HG03064 (cell line): Measurements from ENCODE around the gene FOXA2.

Experiments used
- ATAC-seq: cut with Tn5 transposase; IDR thresholded peaks from one replicate; pipeline ENCODE4 v1.9.1; 2021; ENCODE audit warnings: low read depth; ENCODE audit not compliant: unreplicated experiment

FOXA2 gene

DNA sequence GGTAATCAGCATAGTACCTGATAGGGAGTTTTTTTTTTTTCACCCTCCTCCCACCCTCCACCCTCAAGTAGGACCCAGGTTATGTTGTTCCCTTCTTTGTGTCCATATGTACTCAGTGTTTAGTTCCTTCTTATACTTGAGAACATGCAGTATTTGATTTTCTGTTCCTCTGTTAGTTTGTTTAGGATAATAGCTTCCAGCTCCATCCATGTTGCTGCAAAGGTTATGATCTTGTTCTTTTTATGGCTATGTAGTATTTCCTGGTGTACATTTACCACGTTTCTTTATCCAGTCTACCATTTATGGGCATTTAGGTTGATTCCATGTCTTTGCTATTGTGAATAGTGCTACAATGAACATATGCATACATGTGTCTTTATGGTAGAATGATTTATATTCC is 41.9 kb downstream of the FOXA2 start:
- no peak for ATAC-seq

DNA sequence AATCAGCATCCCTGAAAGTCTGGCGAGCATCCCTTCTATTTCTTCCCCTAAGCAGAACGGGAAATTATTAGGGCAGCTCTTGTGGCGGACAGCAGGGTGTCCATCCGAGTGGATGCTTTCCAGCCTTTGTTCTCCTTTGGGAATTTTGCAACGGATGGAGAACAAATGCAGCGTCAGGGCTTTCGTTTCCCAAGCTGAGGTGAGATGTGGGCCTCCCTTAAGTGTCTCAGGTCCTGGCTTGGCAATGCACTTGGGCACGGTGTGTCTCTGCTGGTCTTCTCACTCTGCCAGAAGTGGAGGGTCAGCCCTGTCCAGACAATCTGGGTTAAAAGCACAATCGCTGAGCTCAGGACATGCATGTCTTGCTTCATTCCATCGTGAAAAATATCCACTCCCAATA is 43.5 kb downstream of the FOXA2 start:
- no peak for ATAC-seq

DNA sequence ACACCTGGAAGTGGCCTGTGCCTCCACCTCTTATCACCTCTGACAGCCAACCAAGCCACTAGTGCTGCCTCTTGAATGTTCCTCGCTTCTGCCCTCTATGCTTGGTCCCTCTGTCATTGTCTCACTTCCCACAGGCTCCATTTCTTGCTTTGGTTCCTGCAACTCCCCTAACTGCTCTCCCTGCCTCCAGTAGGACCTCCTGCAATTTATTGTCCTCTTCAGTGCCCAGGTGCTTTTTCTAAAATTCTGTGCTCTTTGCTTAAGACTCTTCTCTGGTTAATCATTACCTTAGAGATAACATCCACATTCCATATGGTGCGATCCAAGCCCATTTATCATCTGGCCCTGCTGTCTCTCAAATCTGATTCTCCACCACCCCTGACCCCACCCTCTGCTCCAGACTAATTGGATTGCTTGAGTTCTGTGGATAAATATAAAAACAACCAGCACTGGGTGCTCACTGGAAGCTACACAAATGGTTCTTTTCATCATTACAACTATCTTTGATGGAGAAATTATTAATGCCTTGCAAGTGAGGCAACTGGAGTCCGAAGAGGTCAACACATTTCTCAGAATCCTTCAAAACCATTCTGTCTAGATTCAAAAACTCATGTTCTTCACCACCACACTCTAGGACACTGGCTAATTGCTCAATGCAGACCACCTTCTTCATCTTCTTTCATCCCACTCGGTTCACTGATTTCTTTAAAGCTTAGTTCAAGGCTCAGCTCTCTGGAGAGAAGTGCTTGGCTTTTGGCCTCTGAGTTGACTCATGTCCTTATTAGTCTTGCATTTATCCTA is 47.2 kb downstream of the FOXA2 start:
- ATAC-seq = no peak

DNA sequence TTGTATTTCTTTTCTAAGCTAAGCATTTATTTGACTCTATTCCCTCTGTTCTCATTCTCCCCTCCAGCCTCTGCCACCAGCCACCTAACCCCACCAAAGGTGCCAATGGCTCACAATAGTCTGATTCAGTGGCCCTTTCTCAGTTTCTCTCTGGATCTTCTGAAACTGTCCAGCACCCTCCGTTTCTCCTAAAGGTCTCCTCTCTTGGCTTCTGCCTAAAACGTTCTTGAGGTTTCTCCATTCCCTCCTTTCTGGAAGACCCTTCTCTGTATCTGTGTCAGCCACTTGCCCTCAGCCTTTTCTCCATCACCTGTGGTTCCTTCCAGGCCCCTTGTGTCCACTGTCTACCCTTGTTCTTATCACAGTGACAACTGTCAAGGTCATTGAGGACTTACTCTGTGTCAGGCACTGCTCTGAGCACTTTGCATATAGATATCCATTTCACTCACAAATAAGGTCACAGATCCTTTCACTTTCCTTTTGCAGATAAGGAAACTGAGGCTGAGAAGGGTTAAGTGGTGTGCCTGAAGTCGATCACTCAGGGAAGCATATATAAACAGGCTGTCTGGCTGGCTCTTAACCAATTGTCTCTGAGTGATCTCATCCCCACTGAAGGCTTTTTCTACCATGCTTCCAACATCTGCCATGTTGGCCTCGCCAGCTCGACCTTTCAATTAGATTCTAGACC is 48.1 kb downstream of the FOXA2 start:
- no peak for ATAC-seq

DNA sequence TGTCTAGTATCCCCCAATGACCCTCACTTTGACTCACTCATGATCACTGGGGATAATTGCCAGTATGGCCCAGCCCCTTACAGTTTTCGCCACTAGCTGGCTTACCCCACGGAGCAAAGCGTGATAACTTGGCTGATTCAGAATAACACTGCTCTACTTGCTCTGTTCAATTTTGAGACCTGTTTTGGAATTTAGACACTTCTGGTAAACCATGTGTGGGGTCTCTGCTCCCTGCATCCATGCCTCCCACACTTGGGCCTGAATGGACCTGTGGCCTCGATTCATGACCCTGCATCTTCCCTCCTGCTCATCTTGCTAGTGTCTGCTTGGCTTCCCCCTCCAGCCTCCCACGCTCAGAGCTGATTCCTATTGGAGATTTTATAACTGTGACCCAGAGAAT is 48.9 kb downstream of the FOXA2 start:
- no peak for ATAC-seq

DNA sequence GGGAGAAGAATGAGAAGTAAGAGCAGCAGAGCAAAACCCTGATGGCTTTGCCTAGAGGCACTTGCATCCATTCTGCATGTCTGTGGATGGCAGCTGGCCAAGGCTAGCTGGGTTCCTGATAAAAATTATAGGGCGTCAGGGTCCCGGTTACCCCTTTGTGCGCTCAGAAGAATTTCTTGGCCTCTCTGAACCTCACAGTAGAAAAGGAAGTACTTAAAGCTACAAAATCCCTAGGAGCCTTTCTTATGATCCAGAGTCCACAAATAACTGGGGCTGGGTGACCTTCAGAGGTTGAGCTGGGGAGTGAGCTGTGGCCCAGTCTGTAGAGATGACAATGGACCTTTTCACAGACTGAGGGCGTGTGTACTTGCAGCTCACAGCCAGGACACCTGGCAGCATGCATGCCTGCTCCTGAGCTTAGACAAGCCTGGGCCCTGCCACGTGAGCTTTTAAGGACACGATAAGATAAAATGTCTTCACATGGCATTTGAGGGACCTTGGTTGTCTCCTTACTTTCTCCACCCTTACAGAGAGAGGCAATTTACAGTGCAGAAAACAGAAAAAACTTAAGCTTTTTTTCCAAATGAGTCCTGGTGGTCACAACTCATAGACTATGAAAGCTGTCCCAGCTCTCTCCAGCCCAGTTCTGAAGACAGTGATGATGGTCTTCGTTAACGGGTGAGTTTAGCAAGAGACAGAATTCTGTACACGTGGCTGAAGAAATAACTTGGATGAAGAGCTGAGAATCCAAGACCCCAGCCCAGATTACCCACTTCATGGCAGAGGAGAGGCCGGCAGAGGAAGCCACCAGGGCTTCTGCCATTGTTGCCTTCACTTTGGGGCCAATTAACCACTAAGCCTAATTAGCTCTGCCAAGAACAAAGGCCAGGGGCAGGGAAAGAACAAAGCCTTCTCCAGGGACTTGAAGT is 50.3 kb downstream of the FOXA2 start:
- ATAC-seq = no peak

DNA sequence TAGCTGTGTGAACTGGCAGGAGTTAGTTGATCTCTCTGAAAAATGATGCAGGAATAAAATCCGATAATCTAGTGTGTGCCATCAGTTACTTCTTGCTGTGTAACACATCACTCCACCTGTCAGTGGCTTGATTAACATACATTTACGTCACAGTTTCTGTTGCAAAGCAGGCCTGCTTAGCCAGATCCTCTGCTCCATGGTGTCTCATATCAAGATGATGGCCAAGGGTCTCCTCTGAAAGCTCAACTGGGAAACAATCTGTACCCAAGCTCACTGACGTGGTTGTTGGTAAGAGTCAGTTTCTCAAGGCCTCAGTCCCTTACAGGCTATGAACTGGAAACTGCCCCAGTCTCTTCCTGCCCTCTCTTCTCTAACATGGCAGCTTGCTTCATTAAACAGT is 51.8 kb downstream of the FOXA2 start:
- ATAC-seq = no peak

DNA sequence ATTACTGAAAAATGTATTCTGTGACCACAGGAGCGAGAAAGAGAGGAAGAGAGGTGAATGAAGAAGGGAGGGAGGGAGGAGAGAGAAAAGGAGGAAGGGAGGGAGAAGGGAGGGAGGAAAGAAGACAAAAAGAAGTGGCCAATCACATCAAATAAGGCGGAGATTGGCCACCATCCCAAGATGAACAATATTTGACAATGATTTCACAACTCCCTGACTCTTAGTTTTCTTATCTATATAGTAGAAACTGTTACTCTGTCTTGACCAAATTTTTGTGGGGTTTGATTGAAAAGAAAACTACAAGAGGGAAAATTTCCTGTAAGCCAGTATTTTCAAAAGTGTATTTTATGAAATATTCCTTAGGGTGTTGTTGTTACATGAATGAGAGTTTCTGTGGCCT is 52.6 kb downstream of the FOXA2 start:
- no peak for ATAC-seq

DNA sequence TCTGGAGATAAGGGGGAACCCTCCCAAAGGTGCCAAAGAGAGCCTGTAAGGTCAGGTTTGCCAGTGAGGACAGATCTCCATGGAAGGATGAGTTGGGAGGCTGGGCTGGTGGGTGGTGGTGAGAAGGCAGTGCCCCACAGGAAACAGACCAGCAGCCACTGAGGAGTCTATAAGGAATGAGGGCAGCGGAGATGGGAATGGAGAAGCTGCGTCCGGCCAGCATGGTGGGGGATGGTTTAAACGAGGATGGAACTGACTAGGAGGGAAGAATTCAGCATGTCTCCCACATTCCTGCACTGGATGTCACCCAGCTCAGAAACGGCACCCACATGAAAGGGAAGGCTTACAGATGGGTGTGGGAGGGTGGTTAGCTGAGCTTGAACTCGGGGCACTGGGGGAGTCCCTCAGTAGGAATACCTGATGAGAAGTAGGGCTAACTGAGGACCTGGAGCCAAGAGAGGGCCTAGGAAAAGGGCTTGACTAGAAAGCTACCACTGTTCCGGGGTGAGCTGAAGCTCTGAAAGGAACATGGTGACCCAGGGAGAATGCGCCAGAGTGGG is 53.2 kb downstream of the FOXA2 start:
- ATAC-seq = no peak
